ENCODE data around the gene NKX2-3.
A peak's percentile ranks its signal among the peaks of the same experiment; 100 is the strongest.

Gene NKX2-3

GRCh38 chr10:99531696-99532593 lies 797 bp upstream of the NKX2-3 start:
- no peaks in the 10 kb centered on the region for H3K9me3 Mint-ChIP-seq
- ATAC-seq (ENCODE audit: low read depth) = no peak
- H3K4me3 Mint-ChIP-seq = peak overlapping the region; percentile 44
- H3K27ac Mint-ChIP-seq = peak overlapping the region; percentile 62
- no peaks in the 10 kb centered on the region for H3K36me3 Mint-ChIP-seq
- peaks cover 29% of the 10 kb centered on the region for H3K4me1 Mint-ChIP-seq
- peaks cover 35% of the 10 kb centered on the region for H3K27me3 Mint-ChIP-seq
- DNase-seq (ENCODE audit: low spot score in 2 of 2) = no peak

GRCh38 chr10:99533496-99534449 lies 1.0 kb downstream of the NKX2-3 start:
- DNase-seq (ENCODE audit: low spot score in 2 of 2) (no peak), ATAC-seq (ENCODE audit: low read depth) (no peak)
- Mint-ChIP-seq H3K27ac (peak overlapping the region; percentile 62), H3K27me3 (peaks cover 42% of the 10 kb centered on the region), H3K4me1 (peaks cover 30% of the 10 kb centered on the region), H3K36me3 (no peaks in the 10 kb centered on the region), H3K9me3 (no peaks in the 10 kb centered on the region), H3K4me3 (peak overlapping the region; percentile 73)

- no peaks in the 10 kb centered on the region for H3K9me3 Mint-ChIP-seq
Observed at GRCh38 chr10:99534450-99534938, 1.8 kb downstream of the NKX2-3 start.

GRCh38 chr10:99534939-99535763 lies 2.4 kb downstream of the NKX2-3 start:
- DNase-seq (ENCODE audit: low spot score in 2 of 2) (peak in 1 of 2 donors; percentile 49), ATAC-seq (ENCODE audit: low read depth) (peak; percentile 46)
- H3K27me3 Mint-ChIP-seq = peaks cover 44% of the 10 kb centered on the region
- peak overlapping the region; percentile 73 for H3K4me3 Mint-ChIP-seq
- H3K36me3 Mint-ChIP-seq = no peaks in the 10 kb centered on the region
- no peaks in the 10 kb centered on the region for H3K9me3 Mint-ChIP-seq
- H3K27ac Mint-ChIP-seq = peak overlapping the region; percentile 17
- H3K4me1 Mint-ChIP-seq = peaks cover 27% of the 10 kb centered on the region

More at GRCh38 chr10:99534450-99534938, 1.8 kb downstream of the NKX2-3 start:
- Mint-ChIP-seq H3K4me1 (peaks cover 30% of the 10 kb centered on the region), H3K27ac (peak overlapping the region; percentile 17), H3K36me3 (no peaks in the 10 kb centered on the region), H3K27me3 (peaks cover 44% of the 10 kb centered on the region), H3K4me3 (peak overlapping the region; percentile 73)
- no peak for ATAC-seq (ENCODE audit: low read depth)
- DNase-seq (ENCODE audit: low spot score in 2 of 2) = no peak

GRCh38 chr10:99535764-99536337 lies 3.1 kb downstream of the NKX2-3 start:
- DNase-seq (ENCODE audit: low spot score in 2 of 2) = peak in 1 of 2 donors; percentile 25
- Mint-ChIP-seq H3K27me3 (peaks cover 44% of the 10 kb centered on the region), H3K4me3 (peak overlapping the region; percentile 9), H3K36me3 (no peaks in the 10 kb centered on the region), H3K9me3 (no peaks in the 10 kb centered on the region), H3K4me1 (peaks cover 24% of the 10 kb centered on the region), H3K27ac (no peak overlapping the region)
- no peak for ATAC-seq (ENCODE audit: low read depth)

- ATAC-seq (ENCODE audit: low read depth) = peak; percentile 18
- peak overlapping the region; percentile 9 for H3K4me3 Mint-ChIP-seq
- peaks cover 27% of the 10 kb centered on the region for H3K4me1 Mint-ChIP-seq
Observed at GRCh38 chr10:99536338-99537085, 3.8 kb downstream of the NKX2-3 start.

GRCh38 chr10:99537086-99537988 lies 4.6 kb downstream of the NKX2-3 start:
- DNase-seq (ENCODE audit: low spot score in 2 of 2) = no peak
- no peak overlapping the region for H3K4me3 Mint-ChIP-seq

More at GRCh38 chr10:99536338-99537085, 3.8 kb downstream of the NKX2-3 start:
- Mint-ChIP-seq H3K9me3 (no peaks in the 10 kb centered on the region), H3K36me3 (no peaks in the 10 kb centered on the region), H3K27ac (no peak overlapping the region), H3K27me3 (peaks cover 45% of the 10 kb centered on the region)
- DNase-seq (ENCODE audit: low spot score in 2 of 2) = peak in 1 of 2 donors; percentile 29

GRCh38 chr10:99537989-99538917 lies 5.5 kb downstream of the NKX2-3 start:
- Mint-ChIP-seq H3K27me3 (peaks cover 40% of the 10 kb centered on the region), H3K9me3 (no peaks in the 10 kb centered on the region), H3K4me1 (peaks cover 19% of the 10 kb centered on the region), H3K4me3 (no peak overlapping the region), H3K27ac (no peak overlapping the region), H3K36me3 (no peaks in the 10 kb centered on the region)
- ATAC-seq (ENCODE audit: low read depth) (no peak), DNase-seq (ENCODE audit: low spot score in 2 of 2) (no peak)

More at GRCh38 chr10:99537086-99537988, 4.6 kb downstream of the NKX2-3 start:
- peaks cover 20% of the 10 kb centered on the region for H3K4me1 Mint-ChIP-seq
- H3K36me3 Mint-ChIP-seq = no peaks in the 10 kb centered on the region
- ATAC-seq (ENCODE audit: low read depth) = no peak
- H3K27ac Mint-ChIP-seq = no peak overlapping the region
- peaks cover 41% of the 10 kb centered on the region for H3K27me3 Mint-ChIP-seq
- no peaks in the 10 kb centered on the region for H3K9me3 Mint-ChIP-seq

- ATAC-seq (ENCODE audit: low read depth) = no peak
- H3K4me3 Mint-ChIP-seq = no peak overlapping the region
Observed at GRCh38 chr10:99539120-99539519, 6.4 kb downstream of the NKX2-3 start.

GRCh38 chr10:99539820-99540219 lies 7.1 kb downstream of the NKX2-3 start:
- H3K4me3 Mint-ChIP-seq = peak overlapping the region; percentile 19
- no peaks in the 10 kb centered on the region for H3K36me3 Mint-ChIP-seq
- H3K27ac Mint-ChIP-seq = no peak overlapping the region
- DNase-seq (ENCODE audit: low spot score in 2 of 2) = no peak
- peaks cover 41% of the 10 kb centered on the region for H3K27me3 Mint-ChIP-seq
- ATAC-seq (ENCODE audit: low read depth) = no peak
- no peaks in the 10 kb centered on the region for H3K9me3 Mint-ChIP-seq
- H3K4me1 Mint-ChIP-seq = peaks cover 11% of the 10 kb centered on the region

More at GRCh38 chr10:99539120-99539519, 6.4 kb downstream of the NKX2-3 start:
- H3K9me3 Mint-ChIP-seq = no peaks in the 10 kb centered on the region
- H3K27ac Mint-ChIP-seq = no peak overlapping the region
- no peak for DNase-seq (ENCODE audit: low spot score in 2 of 2)
- H3K4me1 Mint-ChIP-seq = peaks cover 17% of the 10 kb centered on the region
- peaks cover 44% of the 10 kb centered on the region for H3K27me3 Mint-ChIP-seq
- H3K36me3 Mint-ChIP-seq = no peaks in the 10 kb centered on the region

GRCh38 chr10:99540306-99540656 lies 7.5 kb downstream of the NKX2-3 start:
- H3K27ac Mint-ChIP-seq = no peak overlapping the region
- H3K4me1 Mint-ChIP-seq = peaks cover 11% of the 10 kb centered on the region
- H3K36me3 Mint-ChIP-seq = no peaks in the 10 kb centered on the region
- H3K27me3 Mint-ChIP-seq = peaks cover 42% of the 10 kb centered on the region
- ATAC-seq (ENCODE audit: low read depth) (peak; percentile 10), DNase-seq (ENCODE audit: low spot score in 2 of 2) (no peak)
- H3K9me3 Mint-ChIP-seq = no peaks in the 10 kb centered on the region
- peak overlapping the region; percentile 62 for H3K4me3 Mint-ChIP-seq

Measured in memory B cell (primary cell).